Neural progenitor cell (in vitro differentiated cells): ENCODE results near the gene C9orf153.

ENCODE experiments used
- EZH2 ChIP-seq: fragments of 200-600 bp; sonication (generic); IDR thresholded peaks from 2 replicates; pipeline ENCODE4 v1.6.1; 2017; ENCODE audit warnings: antibody characterized with exemption, mild to moderate bottlenecking, moderate library complexity
- EZH2phosphoT487 ChIP-seq: fragments of 200-600 bp; sonication (generic); IDR thresholded peaks from 2 replicates; pipeline ENCODE4 v1.6.1; 2017; ENCODE audit warnings: antibody characterized with exemption
- TF ChIP-seq, protein P1 (sequence below): fragments of 200-600 bp; sonication (generic); IDR thresholded peaks from 2 replicates; pipeline ENCODE4 v1.5.1; 2017; ENCODE audit warnings: antibody characterized with exemption, mild to moderate bottlenecking

DNA sequence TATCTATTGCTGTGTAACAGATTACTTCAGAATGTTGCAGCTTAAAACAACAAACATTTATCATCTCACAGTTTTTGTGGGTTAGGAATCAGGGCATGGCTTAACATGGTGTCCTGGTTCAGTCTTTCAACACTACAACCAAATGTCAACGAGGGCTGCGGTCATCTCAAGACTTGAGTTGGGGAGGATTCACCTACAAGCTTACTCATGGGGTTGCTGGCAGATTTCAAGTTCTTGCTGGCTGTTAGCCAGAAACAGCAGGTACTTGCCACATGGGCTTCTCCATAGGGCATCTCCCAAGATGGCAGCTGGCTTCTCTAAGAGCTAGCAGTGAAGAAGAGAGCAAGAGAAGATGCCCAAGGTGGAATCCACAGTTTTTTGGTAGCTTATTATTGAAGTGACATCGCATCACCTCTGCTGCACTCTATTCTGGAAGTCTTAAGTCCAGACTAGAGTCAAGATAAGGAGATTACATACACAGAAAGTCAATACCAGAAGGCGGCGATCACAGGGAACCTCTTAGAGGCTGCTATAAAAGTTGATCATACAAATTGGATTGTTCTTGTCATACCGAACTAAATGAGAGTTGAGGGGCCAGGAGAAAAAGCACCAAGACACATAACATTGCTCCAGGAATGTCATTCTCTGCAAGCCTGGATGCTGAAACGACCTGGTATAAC is 42.2 kb downstream of the C9orf153 start:
- TF ChIP-seq, protein P1, sequence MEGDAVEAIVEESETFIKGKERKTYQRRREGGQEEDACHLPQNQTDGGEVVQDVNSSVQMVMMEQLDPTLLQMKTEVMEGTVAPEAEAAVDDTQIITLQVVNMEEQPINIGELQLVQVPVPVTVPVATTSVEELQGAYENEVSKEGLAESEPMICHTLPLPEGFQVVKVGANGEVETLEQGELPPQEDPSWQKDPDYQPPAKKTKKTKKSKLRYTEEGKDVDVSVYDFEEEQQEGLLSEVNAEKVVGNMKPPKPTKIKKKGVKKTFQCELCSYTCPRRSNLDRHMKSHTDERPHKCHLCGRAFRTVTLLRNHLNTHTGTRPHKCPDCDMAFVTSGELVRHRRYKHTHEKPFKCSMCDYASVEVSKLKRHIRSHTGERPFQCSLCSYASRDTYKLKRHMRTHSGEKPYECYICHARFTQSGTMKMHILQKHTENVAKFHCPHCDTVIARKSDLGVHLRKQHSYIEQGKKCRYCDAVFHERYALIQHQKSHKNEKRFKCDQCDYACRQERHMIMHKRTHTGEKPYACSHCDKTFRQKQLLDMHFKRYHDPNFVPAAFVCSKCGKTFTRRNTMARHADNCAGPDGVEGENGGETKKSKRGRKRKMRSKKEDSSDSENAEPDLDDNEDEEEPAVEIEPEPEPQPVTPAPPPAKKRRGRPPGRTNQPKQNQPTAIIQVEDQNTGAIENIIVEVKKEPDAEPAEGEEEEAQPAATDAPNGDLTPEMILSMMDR: no peak
- TF ChIP-seq EZH2phosphoT487 (no peak), EZH2 (no peak)
